CD4-positive, alpha-beta T cell treated with Interferon gamma for 1 hour (primary cell): Measurements from ENCODE around the gene UACA.
"Not testable (repeated sequence)": the region's sequence is repeated elsewhere in the genome, so short reads cannot be mapped to it uniquely, and the experiment has no call there.

Source experiments
- DNase-seq: peaks from one replicate; pipeline ENCODE4 v3.0.0-alpha.2; 2020

Gene UACA

DNA sequence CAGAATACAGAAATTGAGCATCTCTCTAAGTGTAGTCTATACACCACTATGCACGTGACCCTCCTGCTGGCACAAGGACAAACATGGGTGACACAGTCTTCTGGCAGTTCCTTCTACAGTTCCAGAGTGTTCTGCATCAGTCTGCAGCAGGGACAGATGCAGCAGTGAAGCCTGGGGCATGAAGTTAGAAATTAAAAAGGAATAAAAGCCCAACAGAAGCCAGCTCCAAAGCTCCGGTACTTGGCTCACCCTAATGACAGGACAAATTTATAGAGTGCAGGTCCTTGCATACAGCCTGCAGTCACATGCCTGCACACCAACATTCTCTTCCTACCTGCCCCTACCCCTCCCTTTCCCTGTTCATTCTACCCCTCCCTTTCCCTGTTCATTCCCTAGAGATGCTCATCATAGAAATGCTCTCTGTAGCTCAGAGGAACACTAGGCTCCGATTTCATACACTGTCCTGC is 15.0 kb downstream of the UACA start:
- no peak for DNase-seq

DNA sequence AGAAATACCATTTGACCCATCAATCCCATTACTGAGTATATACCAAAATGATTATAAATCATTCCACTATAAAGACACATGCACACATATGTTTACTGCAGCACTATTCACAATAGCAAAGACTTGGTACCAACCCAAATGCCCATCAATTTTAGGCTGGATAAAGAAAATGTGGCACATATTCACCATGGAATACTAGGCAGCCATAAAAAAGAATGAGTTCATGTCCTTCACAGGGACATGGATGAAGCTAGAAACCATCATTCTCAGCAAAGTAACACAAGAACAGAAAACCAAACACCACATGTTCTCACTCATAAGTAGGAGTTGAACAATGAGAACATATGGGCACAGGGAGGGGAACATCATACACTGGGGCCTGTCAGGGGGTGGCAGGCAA is 16.8 kb downstream of the UACA start:
- DNase-seq, result not testable (repeated sequence)

DNA sequence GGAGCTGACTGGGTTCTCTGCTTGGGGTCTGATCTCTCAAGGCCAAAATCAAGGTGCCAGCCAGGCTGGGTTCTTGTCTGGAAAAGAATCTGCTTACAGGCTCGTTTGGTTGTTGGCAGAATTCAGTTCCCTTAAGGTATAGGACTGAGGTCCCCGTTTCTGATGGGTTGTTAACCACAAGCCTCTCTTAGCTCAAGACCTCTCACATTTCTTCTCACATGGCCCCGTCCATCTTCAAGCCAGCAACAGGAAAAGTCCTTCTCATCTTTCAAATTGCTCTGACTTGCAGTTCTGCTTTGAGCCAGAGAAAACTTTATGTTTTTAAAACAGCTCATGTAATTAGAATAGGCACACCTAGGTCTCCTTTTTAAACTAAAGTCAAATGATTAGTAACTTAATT is 20.4 kb downstream of the UACA start:
- DNase-seq, result no peak

DNA sequence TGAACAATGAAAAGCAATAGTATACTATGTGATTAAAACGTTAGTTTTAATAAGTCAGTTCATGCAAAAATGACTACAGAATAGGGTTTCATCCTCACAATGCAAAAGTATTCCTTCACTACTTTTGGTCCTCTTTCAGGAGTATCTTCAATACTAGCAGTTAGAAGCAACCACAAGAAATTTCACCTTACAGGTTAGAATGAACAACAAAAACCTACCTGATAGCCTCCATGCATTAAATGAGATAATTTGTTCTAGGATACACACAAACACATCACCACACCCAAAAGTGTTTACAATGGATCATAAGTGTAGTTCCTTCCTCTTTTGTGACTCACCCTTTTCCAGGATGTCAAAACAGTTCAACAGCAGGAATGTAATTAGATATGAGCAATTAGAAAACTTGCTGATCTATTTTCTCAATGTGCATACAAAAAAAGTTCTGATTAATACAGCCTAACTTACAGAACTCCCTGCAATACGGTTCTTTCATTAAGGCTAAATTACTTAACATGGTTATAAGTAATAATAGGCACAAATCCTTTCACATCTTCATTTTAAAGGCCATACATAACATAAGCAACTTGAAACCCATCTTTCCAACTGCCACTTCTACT is 21.6 kb downstream of the UACA start:
- DNase-seq, result no peak

DNA sequence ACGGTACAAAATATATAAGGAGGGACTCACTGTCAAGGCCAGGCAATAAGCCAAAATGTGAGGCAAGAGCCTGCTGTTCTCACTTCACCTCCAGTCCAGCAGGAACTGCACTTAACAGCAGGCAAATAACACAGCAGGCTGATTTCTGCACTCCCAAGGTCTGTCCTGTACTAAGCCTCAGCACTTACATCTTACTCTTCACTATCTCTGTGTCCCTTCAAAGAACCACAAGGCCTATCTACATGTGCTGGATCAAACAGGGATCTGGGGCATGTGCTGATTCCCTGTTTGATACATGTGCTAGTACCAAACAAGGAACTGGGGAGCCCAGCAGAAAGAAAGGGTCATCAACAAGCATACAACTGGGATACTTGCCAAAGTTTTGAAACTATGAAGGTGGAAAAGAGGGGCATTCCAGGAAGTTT is 22.2 kb downstream of the UACA start:
- DNase-seq, result no peak

DNA sequence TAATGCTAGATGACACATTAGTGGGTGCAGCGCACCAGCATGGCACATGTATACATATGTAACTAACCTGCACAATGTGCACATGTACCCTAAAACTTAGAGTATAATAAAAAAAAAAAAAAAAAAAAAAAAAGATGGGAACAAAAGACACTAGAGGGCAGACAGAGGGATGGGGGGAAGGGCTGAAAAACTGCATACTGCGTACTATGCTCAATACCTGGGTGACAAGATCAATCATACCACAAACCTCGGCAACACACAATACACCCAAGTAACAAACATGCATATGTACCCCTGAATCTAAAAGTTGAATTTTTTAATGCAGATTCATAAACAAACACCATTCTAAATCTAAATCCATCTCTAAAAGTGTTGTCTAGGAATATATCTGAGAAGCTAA is 28.3 kb downstream of the UACA start:
- not testable (repeated sequence) for DNase-seq

DNA sequence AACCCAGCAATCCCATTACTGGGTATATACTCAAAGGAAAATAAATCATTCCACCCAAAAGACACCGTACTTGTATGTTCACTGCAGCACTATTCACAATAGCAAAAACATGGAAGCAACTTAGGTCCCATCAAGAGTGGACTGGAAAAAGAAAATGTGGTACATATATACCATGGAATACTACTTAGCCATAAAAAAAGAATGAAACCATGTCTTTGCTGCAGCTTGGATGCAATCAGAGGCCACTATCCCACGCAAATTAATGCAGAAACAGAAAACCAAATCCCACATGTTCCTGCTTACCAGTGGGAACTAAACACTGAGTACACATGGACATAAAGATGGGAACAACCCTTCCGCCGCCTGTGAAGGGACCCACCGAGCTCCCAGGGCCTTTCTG is 34.2 kb downstream of the UACA start:
- DNase-seq, result no peak

DNA sequence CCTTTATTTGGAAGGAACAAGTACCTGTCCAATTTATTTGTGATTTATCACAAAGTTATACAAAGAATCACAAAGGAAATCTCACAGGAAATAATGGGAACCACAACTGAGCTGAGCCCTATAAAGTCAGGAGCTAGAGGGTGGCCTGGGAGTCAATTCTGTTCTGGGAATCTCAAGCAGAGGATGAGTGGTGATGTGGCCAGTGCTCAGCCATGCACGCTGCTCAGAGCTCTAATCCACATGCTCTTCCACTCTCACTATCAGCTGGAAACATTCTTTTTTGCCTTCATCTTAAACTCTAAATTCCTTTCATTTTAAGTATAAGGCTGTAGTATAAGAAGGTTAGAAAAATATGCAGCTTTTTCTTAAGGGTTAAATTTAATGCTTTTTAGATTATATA is 36.6 kb downstream of the UACA start:
- no peak for DNase-seq

DNA sequence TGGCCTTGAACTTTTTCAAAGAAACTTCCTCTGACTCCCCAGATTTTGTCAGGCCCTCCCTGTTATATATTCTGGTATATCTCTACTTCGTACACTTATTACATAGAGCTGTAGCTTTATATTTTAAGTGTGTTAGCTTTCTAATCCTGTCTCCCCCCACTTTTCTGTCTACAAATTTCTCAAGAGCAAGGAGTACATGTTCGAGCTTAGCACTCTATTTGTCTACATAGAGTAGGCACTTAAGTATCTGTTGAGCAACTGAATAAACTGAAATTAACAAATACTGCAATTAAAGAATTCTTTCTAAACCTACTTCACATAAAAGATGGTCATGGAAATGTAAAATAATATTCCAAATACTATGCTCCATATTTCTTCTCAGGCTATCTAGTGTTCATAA is 39.4 kb downstream of the UACA start:
- no peak for DNase-seq

DNA sequence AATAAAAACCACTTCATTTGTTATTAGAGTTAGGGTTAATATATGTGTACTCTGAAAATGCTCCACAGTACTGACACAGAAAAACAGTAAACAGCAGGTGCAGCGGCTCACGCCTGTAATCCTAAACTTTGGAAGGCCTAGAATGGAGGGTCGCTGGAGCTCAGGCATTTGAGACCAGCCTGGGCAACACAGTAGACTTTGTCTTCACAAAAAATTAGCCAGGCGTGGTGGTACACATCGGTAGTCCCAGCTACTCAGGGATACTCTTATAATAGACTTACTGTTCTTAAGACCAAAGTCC is 40.3 kb downstream of the UACA start:
- no peak for DNase-seq

DNA sequence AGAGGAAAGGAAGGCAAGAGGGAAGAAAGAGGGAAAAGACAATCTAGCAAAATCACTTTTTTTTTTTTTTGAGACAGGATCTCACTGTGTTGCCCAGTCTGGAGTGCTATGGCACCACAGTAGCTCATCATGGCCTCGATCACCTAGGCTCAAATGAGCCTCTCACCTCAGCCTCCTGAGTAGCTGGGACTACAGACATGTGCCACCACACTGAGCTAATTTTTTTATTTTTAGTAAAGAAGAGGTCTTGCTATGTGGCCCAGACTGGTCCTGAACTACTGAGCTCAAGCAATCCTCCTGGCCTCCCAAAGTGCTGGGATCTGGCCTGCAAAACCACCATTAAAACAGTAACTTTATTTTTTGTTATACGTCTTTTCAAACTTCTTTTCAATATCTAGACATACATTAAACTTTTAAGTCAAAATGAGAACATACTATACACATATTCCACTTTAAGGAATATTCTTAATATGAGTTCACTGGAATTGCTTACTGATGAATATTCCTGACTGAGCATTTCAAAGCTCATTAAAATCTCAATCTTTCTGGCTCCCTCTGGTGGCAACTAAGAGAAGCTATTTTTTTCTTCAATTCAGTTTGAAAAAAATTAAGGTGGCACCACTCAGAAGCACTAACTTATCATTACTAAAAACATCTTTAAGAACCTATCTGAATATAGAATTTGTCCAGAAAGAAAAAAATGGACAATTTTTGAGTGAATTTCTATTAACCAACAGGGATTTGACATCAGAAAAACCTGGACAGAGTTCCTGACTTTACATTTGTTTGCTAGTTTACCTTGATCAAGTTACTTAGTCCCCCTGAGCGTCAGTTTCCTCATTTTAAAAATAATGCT is 40.9 kb downstream of the UACA start:
- no peak for DNase-seq

DNA sequence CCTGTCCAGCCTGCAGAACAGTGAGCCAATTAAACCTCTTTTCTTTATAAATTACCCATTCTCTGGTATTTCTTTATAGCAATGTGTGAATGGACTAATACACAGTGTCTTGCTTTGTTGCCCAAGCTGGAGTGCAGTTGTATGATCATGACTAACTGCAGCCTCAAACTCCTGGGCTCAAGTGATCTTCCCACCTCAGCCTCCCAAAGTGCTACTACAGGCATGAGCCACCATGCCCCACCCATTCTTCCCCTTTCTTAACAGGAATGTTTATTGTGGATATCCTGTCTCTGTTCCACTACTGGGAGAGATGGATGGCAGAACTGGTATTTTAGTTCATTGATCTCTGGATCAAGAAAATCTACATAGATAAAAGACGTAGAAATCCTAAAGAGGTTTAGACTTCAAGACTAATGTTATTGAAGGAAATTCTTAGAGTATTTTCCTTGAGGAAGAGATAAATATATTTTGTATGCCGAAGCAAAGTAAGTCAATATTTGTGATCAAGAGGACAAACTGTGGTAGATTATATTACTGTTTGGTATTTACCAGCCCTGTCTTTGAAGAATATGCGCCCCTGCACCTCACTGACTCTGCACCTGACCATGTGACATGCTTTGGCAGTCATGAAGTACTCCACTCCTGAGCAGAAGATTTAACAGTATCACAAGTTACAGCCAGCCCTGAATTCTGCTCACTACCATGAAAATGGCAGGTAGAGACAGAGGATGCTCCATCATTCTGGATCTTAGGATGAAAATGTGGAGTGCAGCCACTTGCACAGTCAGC is 42.9 kb downstream of the UACA start:
- no peak for DNase-seq

DNA sequence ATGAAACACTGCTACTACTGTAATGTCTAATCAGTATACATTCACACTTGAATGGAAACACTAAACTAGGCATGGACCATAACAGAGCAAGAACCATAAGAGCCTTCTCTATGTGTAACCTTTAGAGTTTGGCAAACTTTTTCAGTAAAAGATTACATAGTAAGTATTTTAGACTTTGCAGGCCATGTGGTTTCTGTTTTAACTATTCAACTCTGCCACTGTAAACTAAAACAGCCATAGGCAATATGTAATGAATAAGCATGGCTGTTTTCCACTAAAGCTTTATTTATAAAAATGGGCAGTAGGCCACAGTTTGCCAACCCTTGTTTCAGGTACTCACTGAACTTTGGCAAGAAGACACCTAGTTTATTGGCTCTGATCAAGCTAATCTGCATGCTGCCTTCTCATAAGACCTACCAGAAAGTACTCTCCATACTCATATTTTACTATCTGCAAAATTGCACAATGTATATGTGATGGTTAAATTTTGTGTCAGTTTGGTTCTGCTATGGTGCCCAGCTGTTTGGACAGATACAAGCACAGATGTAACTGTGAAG is 46.0 kb downstream of the UACA start:
- no peak for DNase-seq

DNA sequence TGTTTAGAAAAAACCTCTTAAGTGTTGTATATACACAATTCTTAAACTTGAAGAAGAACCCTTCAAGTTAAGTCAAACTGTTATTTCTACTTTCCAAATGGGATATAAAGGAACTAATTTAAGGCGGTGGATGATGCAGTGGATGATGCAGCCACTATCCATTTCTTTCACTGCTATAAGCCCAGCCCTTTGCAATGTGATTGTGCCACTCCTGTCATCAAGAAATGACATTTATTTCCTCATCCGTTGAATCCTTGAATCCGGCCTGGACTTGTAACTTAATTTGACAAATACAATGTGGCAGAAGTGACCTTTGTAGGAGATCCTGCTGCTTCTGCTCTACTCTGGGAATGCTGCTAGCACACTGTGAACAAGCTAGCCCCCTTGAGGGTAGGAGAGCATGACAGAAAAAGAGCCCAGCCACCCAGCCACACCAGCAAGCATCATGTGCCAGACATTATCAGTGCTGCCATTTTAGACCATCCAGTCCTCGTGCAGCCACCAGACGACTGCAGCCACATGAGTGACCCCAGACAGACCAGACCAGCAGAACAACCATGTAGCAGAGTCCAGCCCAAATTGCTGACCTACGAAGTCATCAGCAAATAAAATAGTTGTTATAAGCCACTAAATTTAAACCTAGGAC is 47.4 kb downstream of the UACA start:
- DNase-seq, result no peak

DNA sequence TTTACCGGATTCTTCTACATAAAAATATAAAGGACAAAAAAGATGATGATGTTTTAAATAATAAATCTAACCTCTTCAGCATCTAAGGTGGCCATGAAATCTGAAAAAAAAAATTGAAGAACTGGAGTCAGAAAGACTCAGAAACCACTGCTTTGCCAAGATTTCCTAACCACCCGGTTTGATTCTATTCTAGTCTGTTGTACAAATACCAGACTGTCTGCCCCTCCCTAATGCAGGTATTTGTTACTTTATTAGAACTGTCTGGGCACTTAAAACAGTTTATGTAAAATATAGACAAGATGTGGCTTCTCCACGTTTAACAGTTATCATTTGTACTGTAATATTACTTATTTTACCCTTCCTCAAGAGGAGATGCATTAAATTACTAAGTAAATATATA is 48.8 kb downstream of the UACA start:
- DNase-seq, result no peak

DNA sequence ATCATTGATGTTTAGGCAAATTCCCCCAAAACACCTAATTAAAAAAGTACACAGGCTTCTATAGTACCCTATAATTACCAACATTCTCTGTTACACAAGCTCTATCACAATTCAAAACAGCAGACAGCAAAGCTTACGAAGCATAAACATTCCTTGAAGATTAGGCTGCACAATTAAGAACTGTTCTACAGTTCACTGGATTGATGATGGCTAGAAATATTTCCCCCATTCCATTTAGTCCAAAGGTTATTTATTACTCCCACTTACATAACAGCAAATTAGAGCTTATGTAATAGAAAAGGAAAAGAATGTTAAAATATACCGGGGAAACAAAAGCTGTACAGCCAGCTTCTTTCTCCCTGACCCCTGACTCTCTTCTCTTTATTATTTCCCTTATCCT is 49.3 kb downstream of the UACA start:
- DNase-seq, result no peak

DNA sequence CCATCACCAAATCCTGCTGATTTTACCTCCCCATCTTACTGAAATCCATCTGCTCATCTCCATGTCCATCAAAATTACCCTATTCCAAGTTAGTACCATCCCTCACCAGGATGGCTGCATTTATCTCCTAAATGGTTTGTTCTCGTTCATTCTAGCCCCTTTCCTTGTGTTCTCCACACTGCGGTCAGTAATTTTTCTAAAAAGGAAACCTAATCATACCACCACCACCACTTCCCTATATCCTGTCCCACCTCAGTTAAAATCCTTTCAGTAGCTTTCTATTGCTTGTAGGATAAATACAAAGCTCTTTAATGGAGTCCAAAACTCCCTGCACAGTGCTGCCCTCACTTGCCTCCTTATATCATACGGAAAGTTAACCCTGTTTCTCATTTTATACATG is 51.1 kb downstream of the UACA start:
- no peak for DNase-seq

DNA sequence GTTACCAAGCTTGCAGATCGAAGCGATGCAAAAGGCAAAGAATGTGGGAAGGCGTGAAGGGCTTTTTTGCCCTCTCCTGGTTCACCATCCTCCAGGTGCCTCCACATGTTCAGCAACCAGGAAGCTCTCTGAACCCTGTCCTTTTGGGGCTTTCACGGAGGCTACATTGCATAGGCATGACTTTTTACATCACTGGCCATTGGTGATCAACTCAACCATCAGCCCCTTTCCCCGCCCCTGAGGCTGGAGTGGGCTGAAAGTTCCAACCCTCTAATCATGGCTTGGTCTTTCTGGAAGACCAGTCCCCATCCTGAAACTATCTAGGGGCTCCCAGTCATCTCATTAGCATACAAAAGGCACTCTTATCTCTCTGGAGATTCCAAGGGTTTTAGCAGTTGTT is 52.6 kb downstream of the UACA start:
- DNase-seq, result no peak

DNA sequence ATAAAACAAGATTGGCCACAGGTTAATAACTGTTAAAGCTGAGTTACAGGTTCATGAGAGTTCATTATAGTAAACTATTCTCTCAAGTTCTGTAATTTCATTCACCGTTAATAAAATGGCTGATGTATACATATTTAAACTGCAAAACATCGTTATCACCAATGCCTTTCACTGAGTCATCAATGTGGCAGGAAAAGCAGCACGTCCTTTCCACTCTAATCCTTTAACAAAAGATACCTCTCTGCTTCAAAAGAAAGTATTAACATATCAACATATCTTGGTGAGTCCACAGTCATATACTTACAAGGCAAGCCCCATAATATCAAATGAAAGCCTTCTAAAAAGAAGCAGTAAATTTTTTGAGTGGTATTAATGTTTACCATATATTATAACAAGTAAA is 54.5 kb downstream of the UACA start:
- DNase-seq, result no peak

DNA sequence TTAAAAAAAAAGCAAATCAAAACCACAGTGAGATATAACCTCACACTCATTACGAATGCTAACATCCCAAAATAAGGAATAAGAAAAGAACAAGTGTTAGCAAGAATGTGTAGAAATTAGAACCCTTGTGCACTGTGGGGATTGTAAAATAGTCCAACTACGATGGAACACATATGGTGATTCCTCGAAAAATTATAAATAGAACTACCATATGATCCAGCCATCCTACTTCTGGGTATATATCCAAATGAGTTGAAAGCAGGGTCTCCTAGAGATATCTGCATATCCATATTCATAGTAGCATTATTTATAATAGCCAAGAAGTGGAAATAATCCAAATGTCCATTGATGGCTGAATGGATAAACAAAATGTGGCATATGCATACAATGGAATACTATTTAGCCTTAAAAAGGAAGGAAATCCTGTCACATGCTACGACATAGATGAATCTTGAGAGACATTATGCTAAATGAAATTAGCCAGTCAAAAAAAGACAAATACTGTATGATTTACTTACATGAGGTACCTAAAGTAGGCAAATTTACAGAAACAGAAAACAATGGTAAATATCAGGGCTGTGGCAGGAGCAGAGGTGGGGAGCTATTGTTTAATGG is 55.6 kb downstream of the UACA start:
- DNase-seq, result no peak

DNA sequence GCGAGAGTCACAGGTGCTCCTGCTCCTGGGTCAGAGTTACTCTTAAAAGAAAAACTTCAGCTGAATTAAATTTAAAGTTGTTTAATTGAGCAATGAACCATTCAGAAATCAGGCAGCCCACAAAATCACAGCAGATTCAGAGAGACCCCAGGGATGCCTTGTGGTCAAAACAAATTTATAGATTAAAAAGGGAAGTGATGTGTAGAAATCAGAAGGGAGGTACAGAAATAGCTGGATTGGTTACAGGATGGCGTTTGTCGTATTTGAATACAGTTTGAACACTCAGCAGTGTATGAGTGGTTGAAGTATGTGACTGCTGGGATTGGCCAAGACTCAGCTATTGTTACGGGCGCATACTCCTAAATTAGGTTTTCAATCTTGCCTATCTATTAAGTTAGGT is 58.6 kb downstream of the UACA start:
- DNase-seq, result no peak

DNA sequence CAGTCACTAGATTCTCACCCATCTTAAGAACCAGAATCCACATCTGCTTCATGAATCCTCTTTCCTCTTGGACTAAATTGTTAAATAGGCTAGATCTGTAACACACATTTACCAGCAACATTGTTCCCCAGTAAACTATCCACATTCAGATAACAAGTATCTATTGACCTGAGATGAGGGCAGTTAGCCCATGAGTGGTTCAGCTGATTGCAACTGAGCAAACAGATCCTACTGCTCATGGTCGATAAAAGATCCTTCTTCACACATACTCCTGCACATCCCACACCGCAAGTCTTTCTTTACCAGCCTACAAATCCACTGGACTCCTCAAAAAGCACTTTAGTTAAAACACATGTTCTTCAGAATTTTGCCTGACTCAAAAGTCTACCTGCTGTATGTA is 59.2 kb downstream of the UACA start:
- no peak for DNase-seq
